ENCODE results near the gene DKK3.

GRCh38 chr11:12007769-12008737 lies at the start of gene DKK3:
- TF ChIP-seq EZH2 (IDR thresholded peaks at IDR 0.05; ENCODE audit: low read depth, unreplicated experiment) (no peak), CTCF (conservative IDR thresholded peaks at IDR 0.05; ENCODE audit: low read depth in 2 of 2) (no peak), POLR2AphosphoS5 (IDR thresholded peaks at IDR 0.05; ENCODE audit: low read depth) (no peak), EZH2phosphoT487 (IDR thresholded peaks at IDR 0.05; ENCODE audit: unreplicated experiment) (no peak), CREB1 (CRISPR knock-in tag; IDR thresholded peaks at IDR 0.05; ENCODE audit: low read depth) (no peak), REST (IDR thresholded peaks at IDR 0.05; ENCODE audit: unreplicated experiment) (no peak), ZNF114 (CRISPR knock-in tag; IDR thresholded peaks at IDR 0.05) (no peak), JUNB (IDR thresholded peaks at IDR 0.05; ENCODE audit: unreplicated experiment) (no peak)
